MM.1S (cell line): Measurements from ENCODE around the gene MROH7.

ENCODE experiments used
- DNase-seq: peaks from one replicate; pipeline ENCODE4 v3.0.0-alpha.2; 2015
- H2AFZ ChIP-seq: fragments of 300-600 bp; sonication (generic); 2 replicates; pipeline ENCODE4 v1.6.0; 2016; ENCODE audit warnings: antibody characterized with exemption, low read length
- H3F3A ChIP-seq: fragments of 300-600 bp; sonication (generic); 2 replicates; pipeline ENCODE4 v1.6.1; 2016; ENCODE audit warnings: mild to moderate bottlenecking, antibody characterized with exemption, low read length, moderate library complexity, mixed read lengths; ENCODE audit not compliant: insufficient read depth
- H3K27ac ChIP-seq: fragments of 300-600 bp; sonication (generic); 2 replicates; pipeline ENCODE4 v1.5.1; 2016; ENCODE audit warnings: mild to moderate bottlenecking, low read length
- H3K27me3 ChIP-seq: fragments of 300-600 bp; sonication (generic); replicated peaks from 2 replicates; pipeline ENCODE4 v1.6.0; 2016; ENCODE audit warnings: low read length; ENCODE audit not compliant: insufficient read depth
- H3K36me3 ChIP-seq: fragments of 300-600 bp; sonication (generic); replicated peaks from 2 replicates; pipeline ENCODE4 v1.6.1; 2016; ENCODE audit warnings: mild to moderate bottlenecking, low read length, mixed read lengths; ENCODE audit not compliant: insufficient read depth
- H3K4me1 ChIP-seq: fragments of 300-600 bp; sonication (generic); 2 replicates; pipeline ENCODE4 v1.6.1; 2016; ENCODE audit warnings: low read length, mixed read lengths
- H3K4me2 ChIP-seq: fragments of 300-600 bp; sonication (generic); 2 replicates; pipeline ENCODE4 v1.6.0; 2016; ENCODE audit warnings: low read depth, low read length
- H3K4me3 ChIP-seq: fragments of 300-600 bp; sonication (generic); 2 replicates; pipeline ENCODE4 v1.5.1; 2016; ENCODE audit warnings: low read length, mixed read lengths
- H3K79me2 ChIP-seq: fragments of 300-600 bp; sonication (generic); 2 replicates; pipeline ENCODE4 v1.6.1; 2016; ENCODE audit warnings: mixed run types, low read length, mixed read lengths
- H3K9ac ChIP-seq: fragments of 300-600 bp; sonication (generic); 2 replicates; pipeline ENCODE4 v1.6.1; 2016; ENCODE audit warnings: low read length, mixed read lengths
- H3K9me2 ChIP-seq: fragments of 300-600 bp; sonication (generic); replicated peaks from 2 replicates; pipeline ENCODE4 v1.6.1; 2016; ENCODE audit warnings: mild to moderate bottlenecking, low read length, mixed read lengths; ENCODE audit not compliant: insufficient read depth
- H3K9me3 ChIP-seq: fragments of 300-600 bp; sonication (generic); replicated peaks from 2 replicates; pipeline ENCODE4 v1.6.1; 2016; ENCODE audit warnings: mild to moderate bottlenecking, low read length, mixed read lengths; ENCODE audit not compliant: insufficient read depth
- H4K20me1 ChIP-seq: fragments of 300-600 bp; sonication (generic); 2 replicates; pipeline ENCODE4 v1.6.1; 2016; ENCODE audit warnings: mild to moderate bottlenecking, low read length, moderate library complexity, mixed read lengths; ENCODE audit not compliant: insufficient read depth
- EZH2 ChIP-seq: fragments of 300-600 bp; sonication (generic); optimal IDR thresholded peaks from 2 replicates; pipeline ENCODE3; 2017; ENCODE audit warnings: low read depth, mild to moderate bottlenecking, antibody characterized with exemption, low read length, mixed read lengths
- EZH2phosphoT487 ChIP-seq: fragments of 300-600 bp; sonication (generic); IDR thresholded peaks from 2 replicates; pipeline ENCODE4 v1.6.1; 2018; ENCODE audit warnings: antibody characterized with exemption, low read length
- TF ChIP-seq, protein P1 (sequence below): fragments of 300-600 bp; sonication (generic); IDR thresholded peaks from 2 replicates; pipeline ENCODE4 v1.5.1; 2016; ENCODE audit warnings: antibody characterized with exemption, low read length, mixed read lengths

The MROH7 gene

DNA sequence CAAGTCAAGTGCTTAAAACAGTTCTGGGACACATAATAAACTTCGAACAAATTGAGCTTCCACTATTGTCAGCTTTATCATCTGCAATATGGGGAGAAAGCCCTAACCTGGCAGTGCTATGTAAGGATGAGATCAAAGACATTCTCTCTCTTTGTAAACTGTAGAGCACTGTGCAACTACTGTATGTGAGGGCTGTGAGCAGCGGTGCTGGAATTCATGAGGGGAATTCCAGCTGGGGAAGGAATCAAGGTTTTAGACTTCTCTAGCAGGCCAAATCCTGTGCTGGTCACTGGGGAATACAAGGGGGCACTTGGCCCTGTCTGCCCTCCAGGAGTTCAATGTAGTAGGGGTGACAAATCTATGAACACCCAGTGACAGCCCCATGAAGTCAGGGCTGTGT, 27.6 kb upstream of the MROH7 start:
- Histone ChIP-seq H3K4me1 (no peaks in the 10 kb centered on the region), H4K20me1 (no peaks in the 10 kb centered on the region), H2AFZ (no peak overlapping the region), H3K36me3 (no peaks in the 10 kb centered on the region), H3K9ac (no peak overlapping the region), H3K79me2 (no peaks in the 10 kb centered on the region), H3K4me2 (no peak overlapping the region), H3K27ac (no peak overlapping the region), H3F3A (no peaks in the 10 kb centered on the region), H3K4me3 (no peak overlapping the region), H3K27me3 (no peaks in the 10 kb centered on the region), H3K9me3 (no peaks in the 10 kb centered on the region), H3K9me2 (no peaks in the 10 kb centered on the region)
- no peak for DNase-seq
- TF ChIP-seq EZH2 (no peak), EZH2phosphoT487 (no peak)
- TF ChIP-seq, protein P1, sequence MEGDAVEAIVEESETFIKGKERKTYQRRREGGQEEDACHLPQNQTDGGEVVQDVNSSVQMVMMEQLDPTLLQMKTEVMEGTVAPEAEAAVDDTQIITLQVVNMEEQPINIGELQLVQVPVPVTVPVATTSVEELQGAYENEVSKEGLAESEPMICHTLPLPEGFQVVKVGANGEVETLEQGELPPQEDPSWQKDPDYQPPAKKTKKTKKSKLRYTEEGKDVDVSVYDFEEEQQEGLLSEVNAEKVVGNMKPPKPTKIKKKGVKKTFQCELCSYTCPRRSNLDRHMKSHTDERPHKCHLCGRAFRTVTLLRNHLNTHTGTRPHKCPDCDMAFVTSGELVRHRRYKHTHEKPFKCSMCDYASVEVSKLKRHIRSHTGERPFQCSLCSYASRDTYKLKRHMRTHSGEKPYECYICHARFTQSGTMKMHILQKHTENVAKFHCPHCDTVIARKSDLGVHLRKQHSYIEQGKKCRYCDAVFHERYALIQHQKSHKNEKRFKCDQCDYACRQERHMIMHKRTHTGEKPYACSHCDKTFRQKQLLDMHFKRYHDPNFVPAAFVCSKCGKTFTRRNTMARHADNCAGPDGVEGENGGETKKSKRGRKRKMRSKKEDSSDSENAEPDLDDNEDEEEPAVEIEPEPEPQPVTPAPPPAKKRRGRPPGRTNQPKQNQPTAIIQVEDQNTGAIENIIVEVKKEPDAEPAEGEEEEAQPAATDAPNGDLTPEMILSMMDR, result no peak

DNA sequence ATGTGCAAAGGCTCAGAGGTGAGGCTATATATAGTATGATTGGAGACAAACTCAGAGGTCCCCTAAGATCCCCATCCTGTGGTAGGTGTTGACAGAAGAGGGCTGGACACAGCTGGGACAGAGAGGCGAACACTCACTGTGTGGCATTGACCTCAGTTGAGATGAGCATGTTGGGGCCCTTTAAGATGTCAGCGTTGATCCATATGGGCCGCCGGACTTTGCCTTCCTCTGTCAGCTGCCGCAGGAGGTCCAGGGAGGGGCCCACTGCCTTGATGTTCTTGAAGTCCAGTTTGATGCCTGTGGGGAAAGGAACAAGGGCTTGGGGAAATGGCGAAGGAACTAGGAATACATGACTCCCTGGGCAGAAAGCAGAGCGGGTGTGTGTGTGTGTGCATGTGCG, 27.0 kb upstream of the MROH7 start:
- no peaks in the 10 kb centered on the region for H3K4me1 ChIP-seq
- TF ChIP-seq EZH2 (no peak), EZH2phosphoT487 (no peak)
- TF ChIP-seq, protein P1, result no peak
- no peaks in the 10 kb centered on the region for H3K36me3 ChIP-seq
- H3K27ac ChIP-seq, result no peak overlapping the region
- no peak overlapping the region for H2AFZ ChIP-seq
- H4K20me1 ChIP-seq, result no peaks in the 10 kb centered on the region
- no peak overlapping the region for H3K4me3 ChIP-seq
- no peak overlapping the region for H3K9ac ChIP-seq
- H3K9me3 ChIP-seq, result no peaks in the 10 kb centered on the region
- no peaks in the 10 kb centered on the region for H3K79me2 ChIP-seq
- H3K9me2 ChIP-seq, result no peaks in the 10 kb centered on the region
- no peak for DNase-seq
- no peaks in the 10 kb centered on the region for H3K27me3 ChIP-seq
- H3F3A ChIP-seq, result no peaks in the 10 kb centered on the region
- no peak overlapping the region for H3K4me2 ChIP-seq

DNA sequence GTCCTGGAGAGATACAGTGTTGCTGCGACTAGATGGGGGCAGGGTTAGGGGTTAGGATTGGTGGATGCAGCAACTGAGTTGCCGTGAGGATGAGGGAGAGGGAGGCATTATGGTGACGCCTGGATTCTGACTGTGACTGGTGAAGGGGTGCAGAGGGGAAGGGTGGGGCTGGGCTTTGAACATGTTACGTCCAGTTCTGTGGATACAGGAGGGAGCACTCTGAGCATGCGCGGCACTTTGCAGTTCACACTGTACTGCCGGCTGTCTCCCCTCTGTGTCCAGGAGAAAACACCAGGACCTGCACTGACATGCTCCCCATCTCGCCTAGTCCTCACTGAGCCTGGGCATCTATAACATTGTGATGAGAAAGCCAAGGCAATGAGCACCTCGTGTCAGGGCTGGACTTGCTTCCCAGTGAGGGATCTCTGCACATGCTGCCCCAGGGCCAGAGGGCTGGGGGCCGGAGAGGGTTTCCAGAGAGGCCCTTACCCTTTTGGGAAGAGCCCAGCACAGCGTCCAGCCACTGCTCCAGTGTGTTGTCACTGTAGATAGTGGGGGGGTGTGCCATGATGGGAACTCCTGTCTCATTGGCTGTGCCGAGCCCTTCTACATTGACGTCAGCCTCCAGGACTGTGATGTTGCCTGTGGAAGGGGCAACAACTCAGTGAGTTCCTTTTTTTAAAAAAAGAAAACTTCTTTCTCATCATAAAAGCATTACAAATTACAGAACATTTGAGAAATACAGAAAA, 25.9 kb upstream of the MROH7 start:
- Histone ChIP-seq H3K27ac (no peak overlapping the region), H3K9me3 (no peaks in the 10 kb centered on the region), H3F3A (no peaks in the 10 kb centered on the region), H3K27me3 (no peaks in the 10 kb centered on the region), H3K79me2 (no peaks in the 10 kb centered on the region), H3K36me3 (no peaks in the 10 kb centered on the region), H2AFZ (no peak overlapping the region), H3K4me2 (no peak overlapping the region), H3K9me2 (no peaks in the 10 kb centered on the region), H4K20me1 (no peaks in the 10 kb centered on the region), H3K9ac (no peak overlapping the region), H3K4me3 (no peak overlapping the region), H3K4me1 (no peaks in the 10 kb centered on the region)
- TF ChIP-seq EZH2phosphoT487, result no peak
- DNase-seq, result no peak

DNA sequence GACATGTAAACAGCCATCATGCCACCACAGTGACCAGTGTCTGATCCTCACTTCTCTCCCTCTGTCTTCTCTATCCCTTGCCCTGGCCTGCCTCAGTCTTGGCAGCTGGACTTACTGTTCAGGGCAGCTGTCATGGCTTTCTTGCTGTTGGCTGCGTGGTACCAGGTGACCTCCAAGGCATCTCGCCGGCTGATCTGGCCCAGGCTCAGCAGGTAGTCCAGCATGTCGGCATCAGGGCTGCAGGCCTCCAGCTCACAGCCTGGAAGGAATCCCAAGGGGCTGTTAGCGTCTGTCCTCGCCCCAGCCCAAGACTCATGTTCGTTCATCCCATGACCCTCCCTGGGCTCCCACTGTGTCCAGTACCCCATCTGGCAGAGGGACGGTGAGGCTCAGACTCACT, 21.8 kb upstream of the MROH7 start:
- no peak for DNase-seq
- H2AFZ ChIP-seq, result no peak overlapping the region
- no peaks in the 10 kb centered on the region for H3F3A ChIP-seq
- no peaks in the 10 kb centered on the region for H3K9me2 ChIP-seq
- no peaks in the 10 kb centered on the region for H3K4me1 ChIP-seq
- no peak overlapping the region for H3K4me2 ChIP-seq
- TF ChIP-seq, protein P1, result no peak
- TF ChIP-seq EZH2phosphoT487, result no peak
- TF ChIP-seq EZH2, result no peak
- H3K79me2 ChIP-seq, result no peaks in the 10 kb centered on the region
- H4K20me1 ChIP-seq, result no peaks in the 10 kb centered on the region
- no peak overlapping the region for H3K4me3 ChIP-seq
- H3K9ac ChIP-seq, result no peak overlapping the region
- H3K9me3 ChIP-seq, result no peaks in the 10 kb centered on the region
- no peak overlapping the region for H3K27ac ChIP-seq
- H3K36me3 ChIP-seq, result no peaks in the 10 kb centered on the region
- H3K27me3 ChIP-seq, result peaks cover 7% of the 10 kb centered on the region; the same call in 1 of the 2 replicates
